ENCODE data around the gene WDR13.

The WDR13 gene

GRCh38 chrX:48580662-48581061, 16.6 kb upstream of the WDR13 start:
- no peak overlapping the region for H3K27ac ChIP-seq
- no peak for TF ChIP-seq ZFX (IDR thresholded peaks at IDR 0.05)
- TF ChIP-seq, protein P1, sequence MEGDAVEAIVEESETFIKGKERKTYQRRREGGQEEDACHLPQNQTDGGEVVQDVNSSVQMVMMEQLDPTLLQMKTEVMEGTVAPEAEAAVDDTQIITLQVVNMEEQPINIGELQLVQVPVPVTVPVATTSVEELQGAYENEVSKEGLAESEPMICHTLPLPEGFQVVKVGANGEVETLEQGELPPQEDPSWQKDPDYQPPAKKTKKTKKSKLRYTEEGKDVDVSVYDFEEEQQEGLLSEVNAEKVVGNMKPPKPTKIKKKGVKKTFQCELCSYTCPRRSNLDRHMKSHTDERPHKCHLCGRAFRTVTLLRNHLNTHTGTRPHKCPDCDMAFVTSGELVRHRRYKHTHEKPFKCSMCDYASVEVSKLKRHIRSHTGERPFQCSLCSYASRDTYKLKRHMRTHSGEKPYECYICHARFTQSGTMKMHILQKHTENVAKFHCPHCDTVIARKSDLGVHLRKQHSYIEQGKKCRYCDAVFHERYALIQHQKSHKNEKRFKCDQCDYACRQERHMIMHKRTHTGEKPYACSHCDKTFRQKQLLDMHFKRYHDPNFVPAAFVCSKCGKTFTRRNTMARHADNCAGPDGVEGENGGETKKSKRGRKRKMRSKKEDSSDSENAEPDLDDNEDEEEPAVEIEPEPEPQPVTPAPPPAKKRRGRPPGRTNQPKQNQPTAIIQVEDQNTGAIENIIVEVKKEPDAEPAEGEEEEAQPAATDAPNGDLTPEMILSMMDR (conservative IDR thresholded peaks at IDR 0.05), result no peak

DNA sequence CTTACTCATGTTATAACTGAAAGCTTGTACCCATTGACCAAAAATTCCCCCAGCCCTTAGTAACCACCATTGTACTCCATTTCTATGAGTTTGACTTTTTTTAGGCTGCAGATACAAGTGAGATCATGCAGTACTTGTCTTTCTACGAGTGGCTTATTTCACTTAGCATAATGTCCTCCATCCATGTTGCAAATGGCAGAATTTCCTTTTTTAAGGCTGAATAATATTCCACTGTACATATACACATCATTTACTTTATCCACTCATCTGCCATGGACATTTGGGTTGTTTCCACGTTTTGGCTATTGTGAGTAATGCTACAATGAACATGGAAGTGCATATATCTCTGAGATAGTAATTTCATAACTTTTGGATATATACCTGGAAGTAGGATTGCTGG, 12.6 kb upstream of the WDR13 start:
- TF ChIP-seq ZFX (IDR thresholded peaks at IDR 0.05), result no peak
- TF ChIP-seq, protein P1 (conservative IDR thresholded peaks at IDR 0.05), result no peak
- no peak overlapping the region for H3K27ac ChIP-seq

- no peak for TF ChIP-seq ZFX (IDR thresholded peaks at IDR 0.05)
- TF ChIP-seq, protein P1 (conservative IDR thresholded peaks at IDR 0.05), result no peak
- peak overlapping the region; percentile 57 for H3K27ac ChIP-seq
Observed at GRCh38 chrX:48589482-48590162, 7.7 kb upstream of the WDR13 start.

DNA sequence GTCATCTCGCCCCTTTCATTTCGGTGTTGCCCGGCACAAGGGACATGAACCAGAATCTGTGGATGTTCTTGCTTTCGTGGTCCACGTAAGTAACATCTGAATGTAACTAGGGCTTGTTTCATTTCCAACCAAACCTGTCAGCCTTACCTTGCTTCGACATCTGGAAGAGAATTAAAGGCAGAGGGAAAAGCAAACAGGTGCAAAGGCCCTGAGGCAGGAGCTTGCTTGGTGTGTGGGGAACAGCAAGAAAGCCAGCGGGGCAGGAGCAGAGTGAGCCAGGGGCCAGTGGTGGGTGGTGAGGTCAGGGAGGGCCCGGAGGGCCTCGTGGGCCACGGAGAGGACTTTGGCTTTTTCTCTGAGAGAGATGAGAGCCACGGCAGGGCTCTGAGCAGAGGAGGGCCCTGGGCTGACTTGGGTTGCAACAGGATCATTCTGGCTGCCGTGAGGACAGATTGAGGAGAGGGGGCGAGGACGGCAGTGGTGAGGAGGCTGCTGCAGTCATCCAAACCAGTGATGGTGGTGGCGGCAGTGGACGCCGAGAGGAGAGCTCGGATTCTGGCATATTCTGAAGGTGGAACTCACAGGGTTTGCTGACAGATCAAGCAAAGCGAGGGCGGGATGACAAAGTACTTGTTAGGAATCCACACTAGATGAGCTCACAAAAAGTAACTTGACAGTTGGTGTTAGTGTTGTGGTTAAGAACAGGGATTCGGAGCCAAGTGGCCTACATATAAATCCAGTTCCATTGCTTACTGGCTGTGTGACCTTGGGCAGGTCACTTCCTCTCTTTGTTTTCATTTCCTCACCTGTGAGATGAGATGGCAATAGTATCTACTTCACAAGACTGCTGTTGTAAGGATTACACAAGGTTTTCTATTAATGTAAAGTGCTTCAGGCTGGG, 6.8 kb upstream of the WDR13 start:
- peak overlapping the region; percentile 57 for H3K27ac ChIP-seq

DNA sequence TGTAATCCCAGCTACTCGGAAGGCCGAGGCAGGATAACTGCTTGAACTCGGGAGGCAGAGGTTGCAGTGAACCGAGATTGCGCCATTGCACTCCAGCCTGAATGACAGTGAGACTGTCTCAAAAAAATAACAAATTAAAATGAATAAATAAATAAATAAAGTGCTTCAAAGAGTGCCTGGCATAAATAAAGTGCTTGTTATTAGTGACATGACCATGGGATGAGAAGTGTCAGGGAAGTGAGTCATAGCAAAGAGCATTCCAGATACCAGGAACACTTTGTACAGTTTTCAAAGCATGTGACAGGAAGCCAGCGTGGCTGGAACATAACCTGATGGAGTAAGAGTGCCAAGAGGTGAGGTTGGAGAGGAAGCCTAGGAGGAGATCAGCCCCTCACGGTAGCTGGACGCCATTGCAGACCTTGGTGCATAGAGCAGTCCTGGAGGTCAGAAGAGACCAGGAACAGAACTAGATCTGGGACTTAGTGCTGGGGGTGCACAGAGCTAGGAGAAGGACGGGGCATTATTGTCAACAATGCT, 6.0 kb upstream of the WDR13 start:
- H3K27ac ChIP-seq, result peak overlapping the region; percentile 57
- TF ChIP-seq, protein P1 (conservative IDR thresholded peaks at IDR 0.05), result no peak
- no peak for TF ChIP-seq ZFX (IDR thresholded peaks at IDR 0.05)

More for the DNA sequence above, 6.8 kb upstream of the WDR13 start:
- no peak for TF ChIP-seq ZFX (IDR thresholded peaks at IDR 0.05)
- TF ChIP-seq, protein P1 (conservative IDR thresholded peaks at IDR 0.05), result no peak

GRCh38 chrX:48592971-48593370, 4.3 kb upstream of the WDR13 start:
- no peak overlapping the region for H3K27ac ChIP-seq
- TF ChIP-seq, protein P1 (conservative IDR thresholded peaks at IDR 0.05), result no peak
- TF ChIP-seq ZFX (IDR thresholded peaks at IDR 0.05), result no peak

- TF ChIP-seq ZFX (IDR thresholded peaks at IDR 0.05), result no peak
- TF ChIP-seq, protein P1 (conservative IDR thresholded peaks at IDR 0.05), result no peak
- peak overlapping the region; percentile 98 for H3K27ac ChIP-seq
Observed at GRCh38 chrX:48595929-48596328, 1.4 kb upstream of the WDR13 start.
